ENCODE data around the gene SPSB1. TPM values are rescaled to one million over a fixed set of nuclear protein-coding genes. Genes with fewer than 3 reads are reported as not detected.
A peak's percentile ranks its signal among the peaks of the same experiment; 100 is the strongest.

SPSB1 gene
- 1.6 TPM for total RNA-seq

DNA sequence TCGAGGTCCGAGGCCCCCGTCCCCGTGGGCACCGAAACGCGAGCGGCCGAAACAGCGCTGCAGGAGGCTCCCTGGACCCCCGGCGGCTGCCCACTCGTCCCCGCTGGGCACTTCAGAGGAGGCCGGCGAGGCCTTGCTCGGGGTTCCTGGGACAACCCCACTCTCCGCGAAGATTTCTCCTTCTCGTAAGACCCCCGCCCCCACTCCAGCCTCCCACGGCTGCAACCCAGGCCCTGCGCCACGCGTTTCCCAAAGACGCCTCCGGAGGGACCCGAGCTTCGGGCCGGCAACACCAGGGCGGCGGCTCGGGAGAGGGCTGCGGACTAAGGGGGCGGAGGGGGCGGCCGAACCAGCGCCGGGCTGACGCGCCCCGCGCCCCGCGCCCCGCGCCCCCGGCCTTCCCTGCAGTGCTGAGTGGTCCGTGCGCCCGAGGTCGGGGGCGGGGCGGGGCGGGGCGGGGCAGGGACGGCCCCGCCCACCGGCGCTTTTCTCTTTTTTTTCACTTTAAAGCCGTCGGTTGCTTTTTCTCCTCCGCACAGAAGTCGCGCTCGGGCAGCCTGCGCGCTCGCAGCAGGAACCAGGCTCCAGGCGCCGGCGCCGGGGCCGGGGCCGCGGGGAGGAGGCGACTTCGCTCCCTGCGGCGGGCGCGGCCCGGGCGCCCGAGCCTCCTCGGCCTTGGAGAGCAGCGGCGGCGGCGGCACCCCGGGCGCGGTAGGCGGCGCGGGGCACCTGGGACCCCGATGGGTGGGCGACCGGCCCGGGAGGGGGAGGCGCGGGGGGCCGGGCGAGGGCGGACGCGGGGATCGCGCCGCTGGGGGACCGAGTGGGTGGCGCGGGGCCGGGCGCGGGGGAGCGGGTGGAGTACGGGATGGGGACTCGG, at the start of gene SPSB1:
Gene SPSB1 (plus strand): TSS at position 534 of the 880 bp plus-strand sequence. CDS start 62,998 bp downstream, outside the sequence.
- DNase-seq (ENCODE audit: low read depth in 2 of 3, low spot score in 2 of 3), result peak; percentile 49 to 79 (median 77)

DNA sequence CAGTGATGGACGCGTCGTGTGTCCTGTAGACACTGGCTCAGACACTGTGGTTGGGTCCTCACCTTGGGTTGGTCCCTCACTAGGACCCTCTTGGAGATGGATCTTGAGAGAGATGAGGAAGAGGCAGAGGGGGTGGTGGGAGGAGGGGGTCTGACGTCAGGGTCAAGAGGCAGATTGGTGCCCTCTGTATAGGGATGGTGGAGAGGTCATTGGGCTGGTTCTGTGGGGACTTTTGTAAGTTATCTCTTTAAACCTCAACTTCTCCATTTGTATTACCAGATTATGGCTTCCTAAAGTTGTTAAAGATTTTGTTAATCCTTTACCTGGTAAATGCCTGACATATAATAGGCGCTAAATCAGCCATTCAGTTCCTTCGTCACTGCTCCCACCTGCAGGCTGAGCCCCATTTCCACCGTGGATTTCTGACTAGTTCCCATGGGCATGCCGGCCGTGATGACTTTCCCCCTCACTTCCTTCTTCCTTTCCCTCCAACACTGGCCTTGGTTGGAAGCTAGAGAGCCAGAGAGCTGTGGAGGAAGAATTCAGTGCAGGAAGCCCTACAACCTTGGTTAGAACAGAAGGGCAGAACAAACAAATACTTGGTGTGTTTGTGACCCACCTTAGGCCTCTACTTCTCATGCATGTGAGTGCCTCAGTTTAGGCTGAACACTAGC, 49.5 kb upstream of the SPSB1 start:
- no peak for DNase-seq (ENCODE audit: low read depth in 2 of 3, low spot score in 2 of 3)

DNA sequence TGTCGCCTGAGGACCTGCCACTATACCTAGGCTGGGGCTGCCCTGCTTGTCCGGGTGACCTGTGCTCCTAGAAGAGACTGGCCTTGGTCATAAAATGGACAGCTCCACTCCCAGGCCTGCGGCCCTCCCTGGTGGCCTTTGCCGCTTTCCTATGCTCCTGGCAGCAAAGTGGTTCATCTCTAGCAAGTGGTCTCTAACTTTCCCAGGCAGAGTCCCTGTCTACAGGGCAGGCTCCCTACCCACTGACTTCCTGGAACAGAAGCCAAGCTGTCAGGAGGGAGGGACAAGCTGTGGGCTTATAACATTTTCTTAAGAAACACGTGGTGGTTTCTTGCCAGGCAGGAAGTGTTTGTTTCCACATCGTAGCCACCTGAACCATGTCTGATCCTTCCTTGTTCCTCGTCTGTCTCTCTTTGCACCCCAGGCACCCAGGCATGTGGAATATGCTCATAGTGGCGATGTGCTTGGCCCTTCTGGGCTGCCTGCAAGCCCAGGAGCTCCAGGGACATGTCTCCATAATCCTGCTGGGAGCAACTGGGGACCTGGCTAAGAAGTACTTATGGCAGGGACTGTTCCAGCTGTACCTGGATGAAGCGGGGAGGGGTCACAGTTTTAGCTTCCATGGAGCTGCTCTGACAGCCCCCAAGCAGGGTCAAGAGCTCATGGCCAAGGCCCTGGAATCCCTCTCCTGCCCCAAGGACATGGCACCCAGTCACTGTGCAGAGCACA, 48.0 kb upstream of the SPSB1 start:
- DNase-seq (ENCODE audit: low read depth in 2 of 3, low spot score in 2 of 3), result no peak

DNA sequence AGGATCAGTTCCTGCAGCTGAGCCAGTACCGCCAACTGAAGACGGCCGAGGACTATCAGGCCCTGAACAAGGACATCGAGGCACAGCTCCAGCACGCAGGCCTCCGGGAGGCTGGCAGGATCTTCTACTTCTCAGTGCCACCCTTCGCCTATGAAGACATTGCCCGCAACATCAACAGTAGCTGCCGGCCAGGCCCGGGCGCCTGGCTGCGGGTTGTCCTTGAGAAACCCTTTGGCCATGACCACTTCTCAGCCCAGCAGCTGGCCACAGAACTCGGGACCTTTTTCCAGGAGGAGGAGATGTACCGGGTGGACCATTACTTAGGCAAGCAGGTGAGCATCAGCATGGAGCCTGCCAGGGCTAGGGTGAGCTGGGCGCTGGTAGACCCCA, 47.5 kb upstream of the SPSB1 start:
- DNase-seq (ENCODE audit: low read depth in 2 of 3, low spot score in 2 of 3), result no peak

DNA sequence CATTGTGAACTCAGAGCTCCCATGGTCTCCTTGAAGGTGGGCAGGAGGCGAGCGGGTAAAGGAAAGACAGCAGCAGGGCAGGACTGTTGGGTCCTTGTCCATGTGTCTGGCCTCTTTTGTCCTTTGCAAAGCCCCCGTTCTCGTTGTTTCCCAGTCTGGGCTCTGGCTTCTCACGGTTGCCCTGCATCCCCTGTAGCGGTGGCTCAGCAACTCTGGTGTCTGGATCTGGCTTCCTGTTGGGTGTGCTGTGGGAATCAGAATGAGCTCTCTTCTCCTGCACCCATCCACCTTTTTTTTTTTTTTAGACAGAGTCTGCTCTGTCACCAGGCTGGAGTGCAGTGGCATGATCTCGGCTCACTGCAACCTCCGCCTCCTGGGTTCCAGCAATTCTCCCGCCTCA, 47.0 kb upstream of the SPSB1 start:
- no peak for DNase-seq (ENCODE audit: low read depth in 2 of 3, low spot score in 2 of 3)

DNA sequence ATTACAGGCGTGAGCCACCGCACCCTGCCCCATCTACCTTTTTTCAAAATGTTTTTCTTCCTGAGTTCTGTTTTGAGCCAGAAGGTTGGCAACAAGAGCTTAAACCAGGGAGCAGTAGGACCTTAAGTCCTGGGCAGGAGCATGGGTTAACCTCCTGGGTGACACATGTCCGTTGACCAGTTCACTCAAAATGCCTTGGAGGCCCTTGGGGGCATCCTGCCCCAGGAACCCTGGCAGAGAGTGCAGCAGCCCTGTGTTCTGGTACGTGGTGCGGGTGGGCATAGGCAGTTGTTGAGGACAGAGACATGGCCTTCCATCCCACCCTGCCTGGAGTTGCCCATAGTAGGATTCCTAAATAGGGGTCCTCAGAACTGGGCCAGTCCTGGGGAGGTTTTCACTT, 46.5 kb upstream of the SPSB1 start:
- no peak for DNase-seq (ENCODE audit: low read depth in 2 of 3, low spot score in 2 of 3)

DNA sequence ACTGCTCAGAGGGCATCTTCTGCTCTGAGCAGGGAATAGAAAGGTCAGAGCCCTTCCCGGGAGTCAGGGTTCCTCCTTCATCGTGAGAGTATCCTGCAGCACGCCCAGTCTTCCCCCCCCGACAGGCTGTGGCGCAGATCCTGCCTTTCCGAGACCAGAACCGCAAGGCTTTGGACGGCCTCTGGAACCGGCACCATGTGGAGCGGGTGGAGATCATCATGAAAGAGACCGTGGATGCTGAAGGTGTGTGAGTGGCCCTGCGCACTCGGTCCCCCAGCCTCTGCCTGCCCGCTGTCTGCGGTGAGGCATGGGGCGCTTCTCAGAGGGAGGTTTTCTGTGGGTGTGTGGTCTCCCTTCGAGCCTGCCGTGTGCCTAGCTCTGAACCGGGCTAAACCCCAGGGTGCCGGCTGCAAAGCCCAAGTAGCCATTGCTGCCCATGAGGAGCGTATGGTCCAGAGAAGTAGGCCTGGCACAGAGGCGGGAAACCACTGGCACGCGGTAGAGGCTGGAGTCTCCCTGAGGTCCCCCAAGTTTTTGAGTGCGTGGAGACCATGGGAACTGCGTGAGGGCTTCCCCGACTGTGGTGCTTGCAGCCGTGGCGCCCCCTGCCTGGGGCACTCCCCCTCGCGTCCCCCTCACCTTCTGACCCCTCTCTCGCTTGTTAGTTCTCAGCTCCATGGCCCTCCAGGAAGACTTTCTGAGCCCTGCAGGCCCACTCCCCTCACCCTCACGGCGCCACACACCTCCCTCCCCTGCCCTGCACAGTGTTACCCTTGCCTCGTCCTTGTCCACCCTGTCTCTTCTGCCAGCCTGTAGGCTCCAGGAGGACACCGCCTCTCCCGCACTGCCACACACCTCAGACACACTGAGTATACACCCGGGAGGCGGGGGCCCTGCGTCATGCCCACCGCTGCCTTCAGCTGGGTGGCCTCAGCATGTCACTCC, 45.6 kb upstream of the SPSB1 start:
- no peak for DNase-seq (ENCODE audit: low read depth in 2 of 3, low spot score in 2 of 3)

DNA sequence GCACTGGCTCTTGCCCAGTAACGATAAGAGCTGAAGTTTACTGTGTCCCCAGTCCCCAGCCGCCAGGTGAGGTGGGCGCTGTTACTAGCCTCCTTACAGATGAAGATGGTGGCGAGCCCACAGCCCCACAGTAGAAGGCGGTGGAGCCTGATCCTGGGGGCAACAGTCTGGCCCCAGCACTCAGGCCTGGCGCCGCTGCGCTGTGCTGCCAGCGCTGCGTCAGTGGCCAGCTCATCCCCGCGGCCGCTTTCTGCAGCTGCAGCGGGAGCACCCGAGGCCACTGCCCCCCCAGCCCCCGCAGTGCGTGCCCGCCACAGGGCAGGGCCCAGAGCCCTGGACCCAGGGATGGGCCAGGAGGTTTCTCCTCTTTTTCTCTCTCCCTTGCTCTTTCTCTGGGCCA, 44.8 kb upstream of the SPSB1 start:
- no peak for DNase-seq (ENCODE audit: low read depth in 2 of 3, low spot score in 2 of 3)

DNA sequence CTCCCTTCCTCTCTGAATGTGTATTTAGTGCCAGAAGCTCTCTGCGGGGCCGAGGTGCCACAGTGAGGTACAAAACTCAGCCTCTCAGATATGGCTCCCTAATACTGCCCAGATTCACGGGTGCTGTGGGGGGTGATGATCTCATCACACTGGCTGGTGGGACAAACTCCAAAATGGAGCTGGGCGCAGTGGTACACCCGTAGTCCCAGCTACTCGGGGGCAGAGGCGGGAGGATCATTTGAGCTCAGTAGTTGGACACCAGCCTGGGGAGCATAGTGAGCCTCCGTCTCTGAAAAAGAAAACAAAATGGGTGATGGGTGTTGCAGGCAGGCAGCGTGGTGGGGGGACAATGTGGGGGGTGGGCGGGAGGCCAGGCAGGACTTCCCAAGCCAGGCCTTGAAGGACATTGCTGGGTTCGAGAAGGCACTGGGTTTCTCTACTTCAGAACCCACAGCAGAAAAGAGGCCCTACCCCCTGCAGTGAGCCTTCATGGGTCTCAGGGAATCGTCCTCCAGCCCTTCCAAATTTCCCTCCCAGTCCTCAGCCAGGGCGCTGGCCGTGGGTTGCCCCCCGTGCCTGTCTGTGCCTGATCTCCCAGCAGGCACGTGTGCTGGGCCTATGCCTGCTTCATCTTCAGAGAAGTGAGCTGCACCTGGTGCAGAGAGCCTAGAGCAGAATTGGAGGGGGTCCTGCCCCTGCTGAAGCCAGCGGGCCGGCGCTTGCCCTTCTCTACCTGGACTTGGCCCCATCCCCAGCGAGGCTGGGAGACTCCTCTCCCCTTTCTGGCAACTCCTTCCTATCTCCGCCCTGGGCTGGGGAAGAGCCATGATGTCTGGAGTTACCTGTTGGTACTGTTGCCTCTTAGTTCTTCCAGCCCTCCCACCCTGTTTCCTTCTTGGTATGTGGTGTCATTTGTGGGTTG, 44.1 kb upstream of the SPSB1 start:
- DNase-seq (ENCODE audit: low read depth in 2 of 3, low spot score in 2 of 3), result no peak

DNA sequence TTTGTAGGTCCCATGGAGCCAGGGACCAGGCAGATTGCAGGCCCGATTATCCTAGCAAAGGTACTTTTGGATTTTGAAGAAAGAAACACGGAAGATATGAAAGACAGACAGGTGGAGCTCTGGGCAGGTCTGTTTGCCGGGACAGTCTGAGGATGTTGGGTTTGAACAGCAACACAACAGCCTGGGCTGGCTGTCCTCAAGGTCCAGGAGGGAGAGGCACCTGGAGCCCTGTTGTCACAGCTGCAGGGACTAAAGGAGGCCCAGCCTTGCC, 43.5 kb upstream of the SPSB1 start:
- no peak for DNase-seq (ENCODE audit: low read depth in 2 of 3, low spot score in 2 of 3)

DNA sequence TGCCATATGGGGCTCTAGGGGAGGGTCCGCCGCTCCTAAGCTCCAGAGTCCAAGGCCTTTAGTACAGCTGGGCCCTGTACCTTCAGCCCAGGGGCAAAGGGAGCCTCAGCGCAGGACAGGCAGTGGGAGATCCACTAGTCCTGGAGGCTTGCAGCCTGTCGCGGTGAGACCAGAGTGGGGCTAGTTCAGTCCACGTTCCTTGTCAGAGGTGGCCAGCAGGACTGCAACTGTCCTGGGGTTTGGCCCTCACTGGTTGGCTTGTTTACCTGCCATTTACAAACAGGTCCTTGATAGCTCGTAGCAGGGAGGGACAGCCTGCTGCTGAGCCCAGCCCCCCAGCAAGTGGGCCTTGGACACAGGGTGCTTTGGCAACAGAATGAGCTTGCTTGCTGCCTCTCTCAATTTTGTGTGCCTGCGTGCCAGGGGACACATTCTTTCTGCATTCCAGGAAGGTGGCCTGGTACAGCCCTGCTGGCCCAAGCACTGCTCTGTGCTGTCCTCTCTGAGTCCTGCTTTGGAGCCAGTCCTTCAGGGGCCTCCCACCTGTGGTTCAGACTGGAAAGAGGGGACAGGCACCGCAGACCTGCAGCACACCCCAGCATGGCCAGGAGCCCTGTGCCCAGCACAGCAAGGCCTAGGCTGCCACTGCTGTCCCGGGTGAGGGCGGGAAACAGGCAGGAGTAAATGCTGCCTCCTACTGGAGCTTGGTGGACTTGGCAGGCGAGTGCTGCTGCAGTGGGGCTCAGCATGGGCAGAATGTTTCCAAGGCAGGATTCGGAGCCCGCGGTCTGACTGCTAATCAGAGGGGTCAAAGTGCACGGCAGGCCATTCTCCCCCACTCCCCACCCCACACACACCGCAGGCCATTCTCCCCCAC, 42.9 kb upstream of the SPSB1 start:
- DNase-seq (ENCODE audit: low read depth in 2 of 3, low spot score in 2 of 3), result peak in 2 of 3 donors; percentile 33 to 51

DNA sequence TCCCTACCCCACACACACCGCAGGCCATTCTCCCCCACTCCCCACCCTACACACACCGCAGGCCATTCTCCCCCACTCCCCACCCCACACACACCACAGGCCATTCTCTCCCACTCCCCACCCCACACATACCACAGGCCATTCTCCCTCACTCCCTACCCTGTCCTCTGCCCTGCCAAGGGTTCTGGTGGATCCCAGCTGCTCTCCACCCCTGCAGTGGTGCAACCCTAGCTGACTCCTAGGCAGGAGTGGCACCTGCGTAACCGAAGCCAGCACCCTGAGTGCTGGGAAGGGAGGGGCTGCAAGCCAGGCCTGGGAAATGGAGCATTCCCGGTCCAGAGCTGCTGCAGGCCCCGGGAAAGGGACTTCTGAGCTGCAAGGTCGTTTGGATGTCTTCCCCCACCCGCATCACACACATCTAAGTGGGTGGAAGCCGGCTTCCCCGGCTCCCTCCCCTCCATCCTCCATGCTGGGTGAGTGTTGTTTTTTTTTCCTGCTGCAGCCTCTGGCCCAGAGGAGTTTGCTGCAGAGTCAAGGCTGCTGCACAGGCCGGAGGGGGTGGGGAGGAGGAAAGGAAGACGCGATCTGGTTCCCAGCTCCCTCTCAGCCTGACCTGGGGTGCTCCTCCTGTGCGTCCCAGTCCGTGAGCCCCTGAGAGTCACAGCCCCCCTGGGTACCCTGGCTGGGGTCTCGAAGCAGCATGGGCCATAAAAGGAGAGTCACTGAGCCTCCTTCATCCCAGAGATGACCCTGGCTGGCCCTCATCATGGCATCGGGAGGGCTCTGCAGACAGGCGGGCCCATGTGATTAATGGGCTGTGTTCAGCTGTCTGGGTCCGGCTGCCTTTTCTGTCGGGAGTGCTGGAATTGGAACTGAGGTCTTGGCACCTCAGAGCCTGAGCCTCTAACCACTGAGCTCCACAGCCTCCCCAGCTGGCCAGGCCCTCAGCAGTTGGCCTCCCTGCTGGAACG, 42.0 kb upstream of the SPSB1 start:
- no peak for DNase-seq (ENCODE audit: low read depth in 2 of 3, low spot score in 2 of 3)

DNA sequence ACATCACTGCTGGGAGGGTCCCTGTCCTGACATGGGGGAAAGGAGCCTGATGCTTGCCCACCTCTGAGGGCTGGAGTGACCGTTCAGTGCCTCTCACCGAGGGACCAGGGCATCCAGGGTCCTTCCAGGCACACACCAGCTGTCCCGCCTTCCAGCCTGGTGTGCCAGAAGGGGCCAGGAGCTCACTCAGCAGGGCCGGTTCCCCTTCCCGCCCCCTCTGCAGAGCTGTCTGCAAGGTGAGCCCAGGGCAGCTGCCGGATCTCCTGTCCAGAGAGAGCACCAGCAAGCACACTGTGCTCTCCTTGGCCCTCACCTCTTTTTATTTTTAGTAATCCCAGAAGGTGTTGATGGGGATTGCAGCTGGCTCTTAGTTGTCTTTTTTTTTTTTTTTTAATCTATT, 41.2 kb upstream of the SPSB1 start:
- DNase-seq (ENCODE audit: low read depth in 2 of 3, low spot score in 2 of 3), result no peak

DNA sequence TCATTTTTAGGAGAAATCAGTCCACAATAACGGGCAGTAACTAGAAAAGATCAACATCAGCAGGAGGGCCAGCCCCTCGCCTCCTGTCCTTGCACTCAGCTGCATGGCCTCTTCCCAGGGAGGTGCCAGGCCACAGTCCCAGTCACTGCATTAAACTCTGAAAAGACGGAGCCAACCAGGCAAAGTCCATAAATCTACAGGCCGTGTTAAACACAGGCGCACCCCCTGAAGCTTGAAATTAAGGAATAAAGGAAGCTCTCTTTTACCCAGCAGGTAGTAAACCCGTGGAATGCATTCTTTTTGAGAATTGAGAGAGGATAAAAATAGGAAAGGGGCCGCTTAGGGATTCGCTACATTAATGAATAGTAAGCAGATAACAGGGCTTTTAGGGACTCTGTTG, 39.7 kb upstream of the SPSB1 start:
- DNase-seq (ENCODE audit: low read depth in 2 of 3, low spot score in 2 of 3), result no peak

DNA sequence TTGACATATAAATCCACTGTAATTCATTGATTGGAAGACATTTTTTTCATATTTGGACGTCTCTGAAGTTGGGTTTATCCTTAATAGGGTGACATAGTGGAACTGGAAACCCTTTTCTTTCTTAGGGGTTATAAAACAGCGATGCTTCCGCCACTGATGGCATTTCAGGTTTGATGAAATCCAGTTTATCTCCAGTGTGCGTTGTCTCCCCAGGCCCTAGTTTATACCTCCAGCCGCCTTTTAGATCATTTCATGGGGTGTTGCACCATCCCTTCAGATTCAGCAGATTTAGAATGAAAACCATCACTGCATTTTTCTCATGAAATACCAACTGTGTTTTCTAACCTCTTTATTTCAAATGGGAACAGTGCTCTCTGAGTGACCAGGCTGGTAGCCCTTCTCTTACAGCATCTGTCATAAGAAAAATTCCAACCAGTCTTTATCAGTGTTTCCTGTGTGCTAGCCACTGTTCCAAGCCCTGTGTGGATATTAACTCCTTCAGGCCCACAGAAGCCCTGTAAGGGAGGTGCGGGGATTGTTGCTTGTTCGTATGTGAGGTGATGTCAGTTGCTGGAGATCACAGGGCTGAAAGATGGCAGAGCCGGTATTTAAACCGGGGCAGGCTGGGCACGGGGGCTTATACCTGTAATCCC, 39.1 kb upstream of the SPSB1 start:
- no peak for DNase-seq (ENCODE audit: low read depth in 2 of 3, low spot score in 2 of 3)

DNA sequence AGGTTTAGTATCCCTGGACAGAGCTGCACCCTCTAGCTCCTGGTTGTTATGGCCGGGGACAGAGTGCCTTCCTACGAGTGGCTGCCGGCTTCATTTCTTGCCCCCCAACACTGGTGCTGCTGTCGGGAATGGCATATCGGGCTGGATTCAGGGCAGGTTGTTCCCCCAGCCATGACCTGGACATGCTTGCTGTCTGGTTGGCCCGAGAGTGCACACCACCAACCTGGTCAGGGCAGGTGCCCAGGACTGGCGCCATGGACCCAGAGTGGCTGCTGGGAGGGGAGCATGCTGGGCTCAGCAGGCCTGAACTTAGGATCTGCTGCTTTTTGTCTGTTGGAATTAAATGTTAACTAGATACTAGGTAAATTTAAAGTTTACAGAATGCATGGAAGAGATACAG, 36.4 kb upstream of the SPSB1 start:
- DNase-seq (ENCODE audit: low read depth in 2 of 3, low spot score in 2 of 3), result no peak

DNA sequence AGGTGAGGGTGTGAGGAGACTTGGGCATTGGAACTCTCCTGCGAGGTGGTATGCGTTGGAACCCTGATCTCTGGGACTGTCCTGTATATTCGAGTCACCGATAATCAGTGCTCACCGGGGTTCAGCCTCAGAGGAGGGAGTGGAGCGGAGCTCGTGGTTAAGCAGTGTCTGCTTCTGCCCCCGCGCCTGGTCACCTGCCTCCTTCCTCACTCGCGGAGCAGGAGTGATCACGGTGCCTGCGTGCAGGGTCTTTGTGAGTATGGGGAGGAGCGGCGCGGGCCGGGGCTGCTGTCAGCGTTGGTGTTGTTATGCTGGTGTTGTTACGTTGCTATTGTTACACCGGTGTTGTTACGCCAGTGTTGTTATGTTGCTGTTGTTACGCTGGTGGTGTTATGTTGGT, 34.8 kb upstream of the SPSB1 start:
- no peak for DNase-seq (ENCODE audit: low read depth in 2 of 3, low spot score in 2 of 3)
